ENCODE data around the gene SORL1-AS1.

Gene SORL1-AS1

GRCh38 chr11:121464352-121464946 lies 11.7 kb upstream of the SORL1-AS1 start:
- H3K9me3 ChIP-seq (ENCODE audit: insufficient read depth, low read length), result no peaks in the 10 kb centered on the region
- DNase-seq (ENCODE audit: low read depth, low spot score), result no peak
- no peak overlapping the region for H3K4me3 ChIP-seq (ENCODE audit: insufficient read length, low read depth)
- no peaks in the 10 kb centered on the region for H3K36me3 ChIP-seq (ENCODE audit: insufficient read depth, insufficient read length, low read length)
- H3K4me1 ChIP-seq (ENCODE audit: insufficient read depth, insufficient read length), result peaks cover 11% of the 10 kb centered on the region
- H3K9ac ChIP-seq (ENCODE audit: insufficient read length, low read depth), result no peak overlapping the region
- TF ChIP-seq SUZ12 (IDR thresholded peaks at IDR 0.05; ENCODE audit: extremely low read depth, insufficient read depth, insufficient read length) (no peak), ZNF274 (IDR thresholded peaks at IDR 0.05; ENCODE audit: low read depth, low read length) (no peak), YY1 (IDR thresholded peaks at IDR 0.05; ENCODE audit: insufficient read depth, insufficient read length) (no peak)
- H3K27me3 ChIP-seq (ENCODE audit: insufficient read depth, insufficient read length), result no peaks in the 10 kb centered on the region

- H3K9me3 ChIP-seq (ENCODE audit: insufficient read depth, low read length), result no peaks in the 10 kb centered on the region
- no peaks in the 10 kb centered on the region for H3K27me3 ChIP-seq (ENCODE audit: insufficient read depth, insufficient read length)
- DNase-seq (ENCODE audit: low read depth, low spot score), result no peak
- no peak overlapping the region for H3K4me3 ChIP-seq (ENCODE audit: insufficient read length, low read depth)
- H3K4me1 ChIP-seq (ENCODE audit: insufficient read depth, insufficient read length), result peaks cover 11% of the 10 kb centered on the region
- no peaks in the 10 kb centered on the region for H3K36me3 ChIP-seq (ENCODE audit: insufficient read depth, insufficient read length, low read length)
- no peak overlapping the region for H3K9ac ChIP-seq (ENCODE audit: insufficient read length, low read depth)
- TF ChIP-seq SUZ12 (IDR thresholded peaks at IDR 0.05; ENCODE audit: extremely low read depth, insufficient read depth, insufficient read length), result no peak
- no peak for TF ChIP-seq YY1 (IDR thresholded peaks at IDR 0.05; ENCODE audit: insufficient read depth, insufficient read length)
- TF ChIP-seq ZNF274 (IDR thresholded peaks at IDR 0.05; ENCODE audit: low read depth, low read length), result no peak
These were observed 11.0 kb upstream of the SORL1-AS1 start for GRCh38 chr11:121463689-121464335.

GRCh38 chr11:121461843-121462242 lies 9.1 kb upstream of the SORL1-AS1 start:
- Histone ChIP-seq H3K36me3 (ENCODE audit: insufficient read depth, insufficient read length, low read length) (no peaks in the 10 kb centered on the region), H3K4me1 (ENCODE audit: insufficient read depth, insufficient read length) (peaks cover 9% of the 10 kb centered on the region), H3K27me3 (ENCODE audit: insufficient read depth, insufficient read length) (no peaks in the 10 kb centered on the region), H3K9me3 (ENCODE audit: insufficient read depth, low read length) (no peaks in the 10 kb centered on the region), H3K4me3 (ENCODE audit: insufficient read length, low read depth) (no peak overlapping the region), H3K9ac (ENCODE audit: insufficient read length, low read depth) (no peak overlapping the region)
- no peak for DNase-seq (ENCODE audit: low read depth, low spot score)
- no peak for TF ChIP-seq ZNF274 (IDR thresholded peaks at IDR 0.05; ENCODE audit: low read depth, low read length)
- TF ChIP-seq SUZ12 (IDR thresholded peaks at IDR 0.05; ENCODE audit: extremely low read depth, insufficient read depth, insufficient read length), result no peak
- TF ChIP-seq YY1 (IDR thresholded peaks at IDR 0.05; ENCODE audit: insufficient read depth, insufficient read length), result no peak

GRCh38 chr11:121460941-121461514 lies 8.3 kb upstream of the SORL1-AS1 start:
- Histone ChIP-seq H3K4me3 (ENCODE audit: insufficient read length, low read depth) (no peak overlapping the region), H3K9ac (ENCODE audit: insufficient read length, low read depth) (no peak overlapping the region)

GRCh38 chr11:121459413-121460017 lies 6.7 kb upstream of the SORL1-AS1 start:
- H3K4me3 ChIP-seq (ENCODE audit: insufficient read length, low read depth), result no peak overlapping the region
- H3K9ac ChIP-seq (ENCODE audit: insufficient read length, low read depth), result no peak overlapping the region
- H3K4me1 ChIP-seq (ENCODE audit: insufficient read depth, insufficient read length), result peaks cover 3% of the 10 kb centered on the region
- no peaks in the 10 kb centered on the region for H3K36me3 ChIP-seq (ENCODE audit: insufficient read depth, insufficient read length, low read length)
- TF ChIP-seq SUZ12 (IDR thresholded peaks at IDR 0.05; ENCODE audit: extremely low read depth, insufficient read depth, insufficient read length) (no peak), YY1 (IDR thresholded peaks at IDR 0.05; ENCODE audit: insufficient read depth, insufficient read length) (no peak)
- H3K9me3 ChIP-seq (ENCODE audit: insufficient read depth, low read length), result no peaks in the 10 kb centered on the region
- H3K27me3 ChIP-seq (ENCODE audit: insufficient read depth, insufficient read length), result no peaks in the 10 kb centered on the region
- DNase-seq (ENCODE audit: low read depth, low spot score), result no peak

More at GRCh38 chr11:121460941-121461514, 8.3 kb upstream of the SORL1-AS1 start:
- Histone ChIP-seq H3K36me3 (ENCODE audit: insufficient read depth, insufficient read length, low read length) (no peaks in the 10 kb centered on the region), H3K4me1 (ENCODE audit: insufficient read depth, insufficient read length) (peaks cover 6% of the 10 kb centered on the region), H3K27me3 (ENCODE audit: insufficient read depth, insufficient read length) (no peaks in the 10 kb centered on the region), H3K9me3 (ENCODE audit: insufficient read depth, low read length) (no peaks in the 10 kb centered on the region)
- TF ChIP-seq ZNF274 (IDR thresholded peaks at IDR 0.05; ENCODE audit: low read depth, low read length), result no peak
- no peak for TF ChIP-seq SUZ12 (IDR thresholded peaks at IDR 0.05; ENCODE audit: extremely low read depth, insufficient read depth, insufficient read length)
- no peak for TF ChIP-seq YY1 (IDR thresholded peaks at IDR 0.05; ENCODE audit: insufficient read depth, insufficient read length)
- no peak for DNase-seq (ENCODE audit: low read depth, low spot score)

- no peak for DNase-seq (ENCODE audit: low read depth, low spot score)
- H3K36me3 ChIP-seq (ENCODE audit: insufficient read depth, insufficient read length, low read length), result no peaks in the 10 kb centered on the region
These were observed 5.8 kb upstream of the SORL1-AS1 start for GRCh38 chr11:121458551-121458950.

More at GRCh38 chr11:121458551-121458950, 5.8 kb upstream of the SORL1-AS1 start:
- H3K9ac ChIP-seq (ENCODE audit: insufficient read length, low read depth), result no peak overlapping the region
- H3K9me3 ChIP-seq (ENCODE audit: insufficient read depth, low read length), result no peaks in the 10 kb centered on the region
- TF ChIP-seq SUZ12 (IDR thresholded peaks at IDR 0.05; ENCODE audit: extremely low read depth, insufficient read depth, insufficient read length) (no peak), YY1 (IDR thresholded peaks at IDR 0.05; ENCODE audit: insufficient read depth, insufficient read length) (no peak), ZNF274 (IDR thresholded peaks at IDR 0.05; ENCODE audit: low read depth, low read length) (no peak)
- no peak overlapping the region for H3K4me3 ChIP-seq (ENCODE audit: insufficient read length, low read depth)
- peaks cover 2% of the 10 kb centered on the region for H3K4me1 ChIP-seq (ENCODE audit: insufficient read depth, insufficient read length)
- H3K27me3 ChIP-seq (ENCODE audit: insufficient read depth, insufficient read length), result no peaks in the 10 kb centered on the region

Measured in NT2/D1 (cell line).